CD4-positive, alpha-beta T cell (primary cell): ENCODE measurements around the gene ACOT8. TPM values are rescaled to one million over a fixed set of nuclear protein-coding genes. Genes with fewer than 3 reads are reported as not detected.

Source experiments
- ATAC-seq: fragments of 200-7000 bp; cut with Tn5 transposase; one replicate; pipeline ENCODE4 v1.10.0; 2022; ENCODE audit warnings: mild to moderate bottlenecking; ENCODE audit not compliant: poor library complexity
- CTCF ChIA-PET: fragments of 350-600 bp; sonication (Branson Sonifier 250); formaldehyde crosslinking; loops from one replicate; lab custom pipeline; 2021; ENCODE audit warnings: antibody characterized with exemption, inconsistent platforms; lab: Charles Lee
- POLR2A ChIA-PET: fragments of 350-600 bp; sonication (Branson Sonifier 250); formaldehyde crosslinking; loops from one replicate; lab custom pipeline; 2021; ENCODE audit warnings: antibody characterized with exemption, inconsistent platforms; lab: Charles Lee
- DNase-seq, 14 experiments: peaks; one replicate each; pipeline ENCODE4 v3.0.0-alpha.2; 2013 to 2020; ENCODE audit warnings: mixed read lengths in 2 of 14
- H3K27ac ChIP-seq, 2 donors: one replicate each; pipeline versions ENCODE4 v1.5.1 to v1.7.0; 2013; ENCODE audit warnings: low read length in 2 of 2, low read depth in 1 of 2, mild to moderate bottlenecking in 1 of 2
- H3K27me3 ChIP-seq, 2 experiments: 1 replicate in 1 of 2; 2 replicates in 1 of 2; pipeline versions ENCODE4 v1.6.1 to v1.7.0; 2013; ENCODE audit warnings: low read length in 2 of 2, control low read depth in 1 of 2, mild to moderate bottlenecking in 1 of 2, moderate library complexity in 1 of 2; ENCODE audit not compliant: insufficient read depth in 2 of 2, control insufficient read depth in 1 of 2
- H3K36me3 ChIP-seq: one replicate; pipeline ENCODE4 v1.6.1; 2013; ENCODE audit warnings: low read length, control low read depth; ENCODE audit not compliant: insufficient read depth
- H3K4me1 ChIP-seq: one replicate; pipeline ENCODE4 v1.6.1; 2013; ENCODE audit warnings: low read length, control low read depth; ENCODE audit not compliant: insufficient read depth
- H3K4me3 ChIP-seq: one replicate; pipeline ENCODE4 v1.5.1; 2013; ENCODE audit warnings: mild to moderate bottlenecking, low read length, moderate library complexity
- H3K9me3 ChIP-seq, 2 experiments: 1 replicate in 1 of 2; 2 replicates in 1 of 2; pipeline versions ENCODE4 v1.6.1 to v1.7.0; 2013; ENCODE audit warnings: low read length in 2 of 2, mild to moderate bottlenecking in 2 of 2, control low read depth in 1 of 2, moderate library complexity in 1 of 2; ENCODE audit not compliant: control insufficient read depth in 1 of 2, insufficient read depth in 1 of 2
- H3K27ac Mint-ChIP-seq: one replicate; pipeline ENCODE4 v1.8.0; 2020; ENCODE audit warnings: mixed read lengths
- H3K27me3 Mint-ChIP-seq: one replicate; pipeline ENCODE4 v1.8.0; 2021; ENCODE audit warnings: mixed read lengths
- H3K36me3 Mint-ChIP-seq: one replicate; pipeline ENCODE4 v1.8.0; 2021; ENCODE audit warnings: low read depth, mixed read lengths
- H3K4me1 Mint-ChIP-seq: one replicate; pipeline ENCODE4 v1.8.0; 2021; ENCODE audit warnings: low read depth, mixed read lengths
- H3K4me3 Mint-ChIP-seq: one replicate; pipeline ENCODE4 v1.8.0; 2020; ENCODE audit warnings: mild to moderate bottlenecking, mixed read lengths
- H3K9me3 Mint-ChIP-seq: one replicate; pipeline ENCODE4 v1.8.0; 2020; ENCODE audit warnings: mixed read lengths
- intact Hi-C, 2 experiments: fragments of 100-400 bp; cut with DNase I in 1 of 2; cut with micrococcal nuclease in 1 of 2; formaldehyde crosslinking; loops; one replicate each; pipeline versions ENCODE4 v1.15.1 to v1.9.0; 2023 to 2025; cut with DNase I, micrococcal nuclease
- total RNA-seq, 174 experiments: library from RNA in 2 of 174; stranded (reverse) in 2 of 174; gene quantifications; one replicate each; pipeline ENCODE4 v1.2.3 and lab custom pipeline; 2021 to 2026
- TF ChIP-seq, protein P1 (sequence below): fragments of 200-600 bp; IDR thresholded peaks from one replicate; pipeline ENCODE4 v1.8.0; 2022; ENCODE audit warnings: antibody characterized with exemption, mild to moderate bottlenecking

Gene ACOT8
- total RNA-seq, 2 experiments from 2014 or later = 19.1 to 19.9 TPM

DNA sequence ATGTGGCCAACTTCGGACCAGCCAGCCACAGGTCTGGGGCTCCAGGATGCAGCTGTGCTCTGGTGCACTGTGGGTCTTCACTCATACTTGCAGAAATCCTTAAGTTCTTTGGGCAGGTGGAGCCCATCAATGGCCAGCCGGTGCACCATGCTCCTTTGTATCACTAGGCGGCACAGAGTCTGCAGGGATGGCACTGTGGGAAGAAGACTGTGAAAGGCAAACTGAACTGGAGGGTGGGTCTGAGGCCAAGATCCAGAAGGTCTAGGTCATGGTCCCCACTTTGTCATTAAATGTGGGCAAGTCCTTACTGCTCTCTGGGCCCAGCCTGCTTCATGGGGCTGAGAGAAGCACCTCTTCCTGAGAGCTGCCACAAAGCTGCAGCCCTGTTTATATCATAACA, 31.5 kb upstream of the ACOT8 start:
- CTCF ChIA-PET = no interaction called here
- ATAC-seq (no peak), DNase-seq (no peak)
- Mint-ChIP-seq H3K4me1 (peaks cover 62% of the 10 kb centered on the region), H3K27me3 (no peaks in the 10 kb centered on the region), H3K4me3 (peak overlapping the region; percentile 51), H3K27ac (no peak overlapping the region), H3K9me3 (no peaks in the 10 kb centered on the region), H3K36me3 (peaks cover 29% of the 10 kb centered on the region)
- TF ChIP-seq, protein P1, sequence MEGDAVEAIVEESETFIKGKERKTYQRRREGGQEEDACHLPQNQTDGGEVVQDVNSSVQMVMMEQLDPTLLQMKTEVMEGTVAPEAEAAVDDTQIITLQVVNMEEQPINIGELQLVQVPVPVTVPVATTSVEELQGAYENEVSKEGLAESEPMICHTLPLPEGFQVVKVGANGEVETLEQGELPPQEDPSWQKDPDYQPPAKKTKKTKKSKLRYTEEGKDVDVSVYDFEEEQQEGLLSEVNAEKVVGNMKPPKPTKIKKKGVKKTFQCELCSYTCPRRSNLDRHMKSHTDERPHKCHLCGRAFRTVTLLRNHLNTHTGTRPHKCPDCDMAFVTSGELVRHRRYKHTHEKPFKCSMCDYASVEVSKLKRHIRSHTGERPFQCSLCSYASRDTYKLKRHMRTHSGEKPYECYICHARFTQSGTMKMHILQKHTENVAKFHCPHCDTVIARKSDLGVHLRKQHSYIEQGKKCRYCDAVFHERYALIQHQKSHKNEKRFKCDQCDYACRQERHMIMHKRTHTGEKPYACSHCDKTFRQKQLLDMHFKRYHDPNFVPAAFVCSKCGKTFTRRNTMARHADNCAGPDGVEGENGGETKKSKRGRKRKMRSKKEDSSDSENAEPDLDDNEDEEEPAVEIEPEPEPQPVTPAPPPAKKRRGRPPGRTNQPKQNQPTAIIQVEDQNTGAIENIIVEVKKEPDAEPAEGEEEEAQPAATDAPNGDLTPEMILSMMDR = no peak
- intact Hi-C loops = no loop called here
- Histone ChIP-seq H3K27me3 (no peaks in the 10 kb centered on the region), H3K36me3 (peaks cover 13% of the 10 kb centered on the region), H3K4me3 (no peak overlapping the region), H3K9me3 (no peaks in the 10 kb centered on the region), H3K4me1 (peaks cover 59% of the 10 kb centered on the region), H3K27ac (no peak overlapping the region)
- POLR2A ChIA-PET = interaction anchor here (3.7 to 8.2 kb wide), 3 partner anchors 7 to 82 kb away, joined by 37 to 105 read pairs (median 78); partner anchors contain the start of genes PCIF1, ZNF335 and ZSWIM1

- ChIA-PET CTCF (no interaction called here), POLR2A (interaction anchor here (1.2 kb wide), 1 partner anchor 30 kb away, joined by 3 read pairs; the partner anchor contains the start of genes ACOT8 and ZSWIM3)
- peaks cover 64% of the 10 kb centered on the region for H3K4me1 Mint-ChIP-seq
- no peaks in the 10 kb centered on the region for H3K9me3 Mint-ChIP-seq
- intact Hi-C loops = no loop called here
- ATAC-seq (no peak), DNase-seq (no peak)
- Histone ChIP-seq H3K9me3 (no peaks in the 10 kb centered on the region), H3K36me3 (peaks cover 20% of the 10 kb centered on the region), H3K4me1 (peaks cover 58% of the 10 kb centered on the region), H3K27ac (no peak within 1 kb of the TSS), H3K4me3 (no peak within 1 kb of the TSS), H3K27me3 (no peaks in the 10 kb centered on the region)
- no peaks in the 10 kb centered on the region for H3K27me3 Mint-ChIP-seq
- peaks cover 42% of the 10 kb centered on the region for H3K36me3 Mint-ChIP-seq
- H3K27ac Mint-ChIP-seq = peak within 1 kb of the TSS; percentile 13
- TF ChIP-seq, protein P1 = no peak
- H3K4me3 Mint-ChIP-seq = peak within 1 kb of the TSS; percentile 37
These were observed 30.1 kb upstream of the ACOT8 start, which contains the start of gene SPATA25 for GRCh38 chr20:45887346-45887715. SPATA25 (minus strand) TSS chr20:45887622; CDS start chr20:45887590, 32 bp downstream.

GRCh38 chr20:45886590-45887345, 29.6 kb upstream of the ACOT8 start:
- DNase-seq (no peak), ATAC-seq (no peak)
- intact Hi-C loops = no loop called here
- Mint-ChIP-seq H3K4me1 (peaks cover 63% of the 10 kb centered on the region), H3K27me3 (no peaks in the 10 kb centered on the region), H3K4me3 (no peak overlapping the region), H3K9me3 (no peaks in the 10 kb centered on the region), H3K36me3 (peaks cover 46% of the 10 kb centered on the region), H3K27ac (no peak overlapping the region)
- Histone ChIP-seq H3K4me1 (peaks cover 55% of the 10 kb centered on the region), H3K9me3 (no peaks in the 10 kb centered on the region), H3K36me3 (peaks cover 20% of the 10 kb centered on the region), H3K27me3 (no peaks in the 10 kb centered on the region), H3K4me3 (no peak overlapping the region), H3K27ac (no peak overlapping the region)
- CTCF ChIA-PET = interaction anchor here (1.4 kb wide), 1 partner anchor 88 kb away, joined by 3 read pairs; no protein-coding TSS in a partner anchor
- POLR2A ChIA-PET = interaction anchor here (1.2 kb wide), 1 partner anchor 30 kb away, joined by 3 read pairs; the partner anchor contains the start of genes ACOT8 and ZSWIM3
- TF ChIP-seq, protein P1 = no peak
